Stimulated activated CD8-positive, alpha-beta memory T cell treated with anti-CD3 and anti-CD28 coated beads, Interleukin-12 subunit alpha, Interleukin-12 subunit beta, amount 100 ng/mL, for 24 hours (primary cell): ENCODE measurements around the gene CMSS1.

Experiments used
- DNase-seq: peaks from one replicate; pipeline ENCODE4 v3.0.0-alpha.2; 2020; ENCODE audit errors: extremely low read depth

The CMSS1 gene

GRCh38 chr3:99817437-99818240, at the start of gene CMSS1:
CMSS1 (plus strand) TSS chr3:99817862.
- DNase-seq, result peak; percentile 90

GRCh38 chr3:99768126-99768525, 49.5 kb upstream of the CMSS1 start:
- DNase-seq, result no peak

GRCh38 chr3:99768808-99769501, 48.7 kb upstream of the CMSS1 start:
- no peak for DNase-seq

GRCh38 chr3:99772171-99772570, 45.5 kb upstream of the CMSS1 start:
- no peak for DNase-seq

- DNase-seq, result no peak
These were observed 45.0 kb upstream of the CMSS1 start for GRCh38 chr3:99772671-99773070.

GRCh38 chr3:99774467-99774866, 43.2 kb upstream of the CMSS1 start:
- no peak for DNase-seq

GRCh38 chr3:99776516-99777209, 41.0 kb upstream of the CMSS1 start:
- no peak for DNase-seq

GRCh38 chr3:99777210-99777549, 40.5 kb upstream of the CMSS1 start:
- DNase-seq, result no peak

GRCh38 chr3:99777708-99778107, 40.0 kb upstream of the CMSS1 start:
- no peak for DNase-seq

- no peak for DNase-seq
These were observed 36.9 kb upstream of the CMSS1 start for GRCh38 chr3:99780749-99781148.

- no peak for DNase-seq
These were observed 35.9 kb upstream of the CMSS1 start for GRCh38 chr3:99781761-99782160.

- DNase-seq, result no peak
These were observed 34.6 kb upstream of the CMSS1 start for GRCh38 chr3:99783011-99783573.

GRCh38 chr3:99789011-99789721, 28.5 kb upstream of the CMSS1 start:
- DNase-seq, result no peak

- DNase-seq, result no peak
These were observed 23.2 kb upstream of the CMSS1 start for GRCh38 chr3:99794485-99794884.

GRCh38 chr3:99795573-99795972, 22.1 kb upstream of the CMSS1 start:
- no peak for DNase-seq

- no peak for DNase-seq
These were observed 18.2 kb upstream of the CMSS1 start for GRCh38 chr3:99799422-99799821.

- DNase-seq, result no peak
These were observed 14.4 kb upstream of the CMSS1 start for GRCh38 chr3:99803297-99803696.

- no peak for DNase-seq
These were observed 12.5 kb upstream of the CMSS1 start for GRCh38 chr3:99805160-99805559.

- DNase-seq, result no peak
These were observed 9.4 kb upstream of the CMSS1 start for GRCh38 chr3:99808163-99808794.

GRCh38 chr3:99809565-99809964, 8.1 kb upstream of the CMSS1 start:
- DNase-seq, result no peak

GRCh38 chr3:99810403-99810802, 7.3 kb upstream of the CMSS1 start:
- no peak for DNase-seq
